HG02870 (cell line): Measurements from ENCODE around the gene ADAM12.

Source experiments
- ATAC-seq: cut with Tn5 transposase; IDR thresholded peaks from one replicate; pipeline ENCODE4 v1.9.1; 2021; ENCODE audit warnings: mild to moderate bottlenecking, moderate library complexity; ENCODE audit not compliant: unreplicated experiment

The ADAM12 gene

GRCh38 chr10:126387931-126388911 is at the start of gene ADAM12:
ADAM12 (minus strand) TSS chr10:126388477; CDS start chr10:126388145, 332 bp downstream.
- no peak for ATAC-seq

GRCh38 chr10:126437635-126438406 is 49.5 kb upstream of the ADAM12 start:
- no peak for ATAC-seq

GRCh38 chr10:126434235-126434634 is 46.0 kb upstream of the ADAM12 start:
- no peak for ATAC-seq

GRCh38 chr10:126433351-126433750 is 45.1 kb upstream of the ADAM12 start:
- no peak for ATAC-seq

- ATAC-seq = no peak
These were observed 44.2 kb upstream of the ADAM12 start for GRCh38 chr10:126432507-126432906.

- no peak for ATAC-seq
These were observed 43.5 kb upstream of the ADAM12 start for GRCh38 chr10:126431816-126432215.

- no peak for ATAC-seq
These were observed 42.2 kb upstream of the ADAM12 start for GRCh38 chr10:126430512-126430911.

- ATAC-seq = no peak
These were observed 41.0 kb upstream of the ADAM12 start for GRCh38 chr10:126429275-126429674.

- no peak for ATAC-seq
These were observed 37.3 kb upstream of the ADAM12 start for GRCh38 chr10:126425489-126426065.

- no peak for ATAC-seq
These were observed 36.8 kb upstream of the ADAM12 start for GRCh38 chr10:126425032-126425431.

- no peak for ATAC-seq
These were observed 35.6 kb upstream of the ADAM12 start for GRCh38 chr10:126423732-126424491.

- no peak for ATAC-seq
These were observed 34.3 kb upstream of the ADAM12 start for GRCh38 chr10:126422567-126422966.

GRCh38 chr10:126421756-126422256 is 33.5 kb upstream of the ADAM12 start:
- ATAC-seq = no peak

- ATAC-seq = no peak
These were observed 32.5 kb upstream of the ADAM12 start for GRCh38 chr10:126420567-126421300.

- no peak for ATAC-seq
These were observed 29.0 kb upstream of the ADAM12 start for GRCh38 chr10:126417220-126417825.

- ATAC-seq = no peak
These were observed 21.5 kb upstream of the ADAM12 start for GRCh38 chr10:126409821-126410220.

GRCh38 chr10:126408953-126409641 is 20.8 kb upstream of the ADAM12 start:
- ATAC-seq = no peak

GRCh38 chr10:126407831-126408230 is 19.6 kb upstream of the ADAM12 start:
- no peak for ATAC-seq
